NK-92 (cell line): Measurements from ENCODE around the gene MRPS18C.
A peak's percentile ranks its signal among the peaks of the same experiment; 100 is the strongest.

Source experiments
- DNase-seq: peaks from one replicate; lab custom pipeline; 2025; ENCODE audit not compliant: unreplicated experiment; lab: John Stamatoyannopoulos, UW

The MRPS18C gene

GRCh38 chr4:83455281-83456183, at the start of gene MRPS18C, which contains the start of gene HELQ:
MRPS18C (plus strand) TSS chr4:83456058; CDS start chr4:83456078, 20 bp downstream.
HELQ (minus strand) TSS chr4:83455823; CDS start chr4:83455693, 130 bp downstream.
- peak; percentile 93 for DNase-seq

- no peak for DNase-seq
Measured at GRCh38 chr4:83408908-83409307, 47.0 kb upstream of the MRPS18C start.

GRCh38 chr4:83413676-83414075, 42.2 kb upstream of the MRPS18C start:
- DNase-seq: no peak

GRCh38 chr4:83417566-83417965, 38.3 kb upstream of the MRPS18C start:
- DNase-seq: no peak

- DNase-seq: no peak
Measured at GRCh38 chr4:83418211-83418610, 37.6 kb upstream of the MRPS18C start.

- DNase-seq: no peak
Measured at GRCh38 chr4:83431200-83431599, 24.7 kb upstream of the MRPS18C start.

GRCh38 chr4:83436680-83437079, 19.2 kb upstream of the MRPS18C start:
- DNase-seq: no peak

- no peak for DNase-seq
Measured at GRCh38 chr4:83438719-83439118, 17.1 kb upstream of the MRPS18C start.

GRCh38 chr4:83440148-83440814, 15.6 kb upstream of the MRPS18C start:
- DNase-seq: no peak

GRCh38 chr4:83440899-83441298, 15.0 kb upstream of the MRPS18C start:
- no peak for DNase-seq

GRCh38 chr4:83449009-83449408, 6.8 kb upstream of the MRPS18C start:
- no peak for DNase-seq

GRCh38 chr4:83454686-83455085, 1.2 kb upstream of the MRPS18C start:
- DNase-seq: no peak

- no peak for DNase-seq
Measured at GRCh38 chr4:83456184-83456501, 285 bp downstream of the MRPS18C start.

GRCh38 chr4:83473423-83473822, 17.6 kb downstream of the MRPS18C start:
- DNase-seq: no peak

- DNase-seq: no peak
Measured at GRCh38 chr4:83473966-83474365, 18.1 kb downstream of the MRPS18C start.

- peak; percentile 71 for DNase-seq
Measured at GRCh38 chr4:83484500-83485461, 28.9 kb downstream of the MRPS18C start, which contains the start of gene ABRAXAS1. ABRAXAS1 (minus strand) TSS chr4:83485100; CDS start chr4:83485072, 28 bp downstream.

GRCh38 chr4:83486457-83487129, 30.7 kb downstream of the MRPS18C start:
- DNase-seq: no peak

- no peak for DNase-seq
Measured at GRCh38 chr4:83489711-83490326, 34.0 kb downstream of the MRPS18C start.

GRCh38 chr4:83490876-83491450, 35.1 kb downstream of the MRPS18C start:
- no peak for DNase-seq
